Gastroesophageal sphincter (tissue), 3 donors: ENCODE data around the gene RAB27B.

Experiments used
- EP300 ChIP-seq: sonication (generic); formaldehyde crosslinking; IDR thresholded peaks from one replicate; pipeline ENCODE4 v1.6.1; 2017; ENCODE audit warnings: antibody characterized with exemption, mild to moderate bottlenecking
- POLR2A ChIP-seq, 2 donors: fragments of 450-650 bp; IDR thresholded peaks; one replicate each; pipeline ENCODE4 v1.6.1; 2017; ENCODE audit warnings: antibody characterized with exemption in 2 of 2, mild to moderate bottlenecking in 2 of 2, moderate library complexity in 1 of 2
- POLR2AphosphoS5 ChIP-seq: sonication (generic); formaldehyde crosslinking; IDR thresholded peaks from one replicate; pipeline ENCODE4 v1.6.1; 2017; ENCODE audit warnings: antibody characterized with exemption
- TF ChIP-seq, protein P1 (sequence below), 4 experiments: fragments of 200-600 bp in 2 of 4; fragments of 450-650 bp in 2 of 4; sonication (generic) in 1 of 4; IDR thresholded peaks; one replicate each; pipeline ENCODE4 v1.5.1; 2017 to 2019; ENCODE audit warnings: antibody characterized with exemption in 4 of 4, mild to moderate bottlenecking in 2 of 4, moderate library complexity in 2 of 4

DNA sequence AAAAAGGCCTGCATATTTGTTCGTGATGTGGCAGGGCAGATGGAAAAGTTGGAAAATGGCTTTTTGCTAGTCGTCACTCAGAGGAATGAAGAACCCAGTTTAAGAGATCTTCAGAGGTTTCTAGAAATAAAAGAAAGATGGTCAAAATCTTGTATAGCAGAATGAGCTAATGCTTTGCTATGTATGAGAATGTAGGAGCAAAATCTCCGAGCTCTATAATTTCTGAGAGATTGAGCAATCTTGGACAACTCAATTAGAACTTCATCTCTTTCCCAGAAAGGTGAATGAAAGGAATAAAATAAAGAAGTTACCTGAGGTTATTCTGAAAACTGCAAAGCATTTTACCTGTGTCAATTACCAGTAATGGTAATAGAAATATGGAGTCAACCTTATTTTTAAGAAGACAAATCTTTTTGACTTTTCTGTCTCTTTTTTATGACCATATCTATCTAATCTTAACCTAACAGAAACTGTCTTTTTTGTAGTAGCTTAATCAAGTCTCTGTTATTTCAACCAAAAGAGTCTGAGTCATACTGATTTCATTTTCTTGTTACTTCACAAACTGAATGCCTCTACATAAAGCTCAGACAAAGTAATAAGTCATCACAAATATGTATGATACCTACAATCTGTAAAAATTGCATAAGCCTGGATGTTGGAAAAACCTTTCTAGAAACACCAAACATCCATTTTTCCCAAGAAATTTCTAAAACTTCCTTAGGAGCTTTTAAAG is 98.5 kb downstream of the RAB27B start:
- TF ChIP-seq, protein P1, sequence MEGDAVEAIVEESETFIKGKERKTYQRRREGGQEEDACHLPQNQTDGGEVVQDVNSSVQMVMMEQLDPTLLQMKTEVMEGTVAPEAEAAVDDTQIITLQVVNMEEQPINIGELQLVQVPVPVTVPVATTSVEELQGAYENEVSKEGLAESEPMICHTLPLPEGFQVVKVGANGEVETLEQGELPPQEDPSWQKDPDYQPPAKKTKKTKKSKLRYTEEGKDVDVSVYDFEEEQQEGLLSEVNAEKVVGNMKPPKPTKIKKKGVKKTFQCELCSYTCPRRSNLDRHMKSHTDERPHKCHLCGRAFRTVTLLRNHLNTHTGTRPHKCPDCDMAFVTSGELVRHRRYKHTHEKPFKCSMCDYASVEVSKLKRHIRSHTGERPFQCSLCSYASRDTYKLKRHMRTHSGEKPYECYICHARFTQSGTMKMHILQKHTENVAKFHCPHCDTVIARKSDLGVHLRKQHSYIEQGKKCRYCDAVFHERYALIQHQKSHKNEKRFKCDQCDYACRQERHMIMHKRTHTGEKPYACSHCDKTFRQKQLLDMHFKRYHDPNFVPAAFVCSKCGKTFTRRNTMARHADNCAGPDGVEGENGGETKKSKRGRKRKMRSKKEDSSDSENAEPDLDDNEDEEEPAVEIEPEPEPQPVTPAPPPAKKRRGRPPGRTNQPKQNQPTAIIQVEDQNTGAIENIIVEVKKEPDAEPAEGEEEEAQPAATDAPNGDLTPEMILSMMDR (IDR thresholded peaks at IDR 0.05), result no peak
- TF ChIP-seq POLR2A (IDR thresholded peaks at IDR 0.05) (no peak), EP300 (no peak), POLR2AphosphoS5 (no peak)
